ENCODE results near the gene CA10.

DNA sequence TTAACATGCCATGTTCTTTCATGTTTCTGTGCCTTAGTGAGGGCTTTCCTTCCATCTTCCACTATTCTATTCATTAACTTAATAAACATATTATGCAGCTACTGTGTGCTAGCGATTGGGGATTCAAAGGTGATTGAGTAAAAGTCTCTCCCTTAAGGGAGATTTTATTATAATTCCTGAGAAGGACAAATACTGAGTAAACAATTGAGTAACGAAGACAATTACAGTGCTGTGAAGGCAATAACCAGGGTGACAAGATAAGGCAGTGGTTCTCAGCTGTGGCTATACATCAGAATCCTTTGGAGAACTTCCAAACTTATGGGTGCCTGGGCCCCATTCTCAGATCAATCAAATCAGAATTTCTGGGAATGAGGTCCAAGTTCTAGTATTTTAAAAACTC, 353.3 kb downstream of the CA10 start:
- TF ChIP-seq, protein P1, sequence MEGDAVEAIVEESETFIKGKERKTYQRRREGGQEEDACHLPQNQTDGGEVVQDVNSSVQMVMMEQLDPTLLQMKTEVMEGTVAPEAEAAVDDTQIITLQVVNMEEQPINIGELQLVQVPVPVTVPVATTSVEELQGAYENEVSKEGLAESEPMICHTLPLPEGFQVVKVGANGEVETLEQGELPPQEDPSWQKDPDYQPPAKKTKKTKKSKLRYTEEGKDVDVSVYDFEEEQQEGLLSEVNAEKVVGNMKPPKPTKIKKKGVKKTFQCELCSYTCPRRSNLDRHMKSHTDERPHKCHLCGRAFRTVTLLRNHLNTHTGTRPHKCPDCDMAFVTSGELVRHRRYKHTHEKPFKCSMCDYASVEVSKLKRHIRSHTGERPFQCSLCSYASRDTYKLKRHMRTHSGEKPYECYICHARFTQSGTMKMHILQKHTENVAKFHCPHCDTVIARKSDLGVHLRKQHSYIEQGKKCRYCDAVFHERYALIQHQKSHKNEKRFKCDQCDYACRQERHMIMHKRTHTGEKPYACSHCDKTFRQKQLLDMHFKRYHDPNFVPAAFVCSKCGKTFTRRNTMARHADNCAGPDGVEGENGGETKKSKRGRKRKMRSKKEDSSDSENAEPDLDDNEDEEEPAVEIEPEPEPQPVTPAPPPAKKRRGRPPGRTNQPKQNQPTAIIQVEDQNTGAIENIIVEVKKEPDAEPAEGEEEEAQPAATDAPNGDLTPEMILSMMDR (IDR thresholded peaks at IDR 0.05; ENCODE audit: low read length), result no peak
- no peak for TF ChIP-seq EZH2 (IDR thresholded peaks at IDR 0.05; ENCODE audit: borderline replicate concordance, low read length)
